PC-9 (cell line): ENCODE results near the gene HPGD.

Source experiments
- EZH2 ChIP-seq: fragments of 200-600 bp; sonication (generic); IDR thresholded peaks from 2 replicates; pipeline ENCODE4 v1.8.0; 2017; ENCODE audit warnings: antibody characterized with exemption, low read depth
- TF ChIP-seq, protein P1 (sequence below): fragments of 200-600 bp; sonication (generic); conservative IDR thresholded peaks from 2 replicates; pipeline ENCODE4 v1.6.1; 2017; ENCODE audit warnings: mixed run types, antibody characterized with exemption, mild to moderate bottlenecking, moderate library complexity

- TF ChIP-seq, protein P1, sequence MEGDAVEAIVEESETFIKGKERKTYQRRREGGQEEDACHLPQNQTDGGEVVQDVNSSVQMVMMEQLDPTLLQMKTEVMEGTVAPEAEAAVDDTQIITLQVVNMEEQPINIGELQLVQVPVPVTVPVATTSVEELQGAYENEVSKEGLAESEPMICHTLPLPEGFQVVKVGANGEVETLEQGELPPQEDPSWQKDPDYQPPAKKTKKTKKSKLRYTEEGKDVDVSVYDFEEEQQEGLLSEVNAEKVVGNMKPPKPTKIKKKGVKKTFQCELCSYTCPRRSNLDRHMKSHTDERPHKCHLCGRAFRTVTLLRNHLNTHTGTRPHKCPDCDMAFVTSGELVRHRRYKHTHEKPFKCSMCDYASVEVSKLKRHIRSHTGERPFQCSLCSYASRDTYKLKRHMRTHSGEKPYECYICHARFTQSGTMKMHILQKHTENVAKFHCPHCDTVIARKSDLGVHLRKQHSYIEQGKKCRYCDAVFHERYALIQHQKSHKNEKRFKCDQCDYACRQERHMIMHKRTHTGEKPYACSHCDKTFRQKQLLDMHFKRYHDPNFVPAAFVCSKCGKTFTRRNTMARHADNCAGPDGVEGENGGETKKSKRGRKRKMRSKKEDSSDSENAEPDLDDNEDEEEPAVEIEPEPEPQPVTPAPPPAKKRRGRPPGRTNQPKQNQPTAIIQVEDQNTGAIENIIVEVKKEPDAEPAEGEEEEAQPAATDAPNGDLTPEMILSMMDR: no peak
- no peak for TF ChIP-seq EZH2
Observed at GRCh38 chr4:174555789-174556630, 33.7 kb upstream of the HPGD start.
